Stimulated activated CD4-positive, alpha-beta T cell treated with anti-CD3 and anti-CD28 coated beads, Interleukin-12 subunit alpha, Interleukin-12 subunit beta, amount 100 ng/mL, for 24 hours (primary cell): ENCODE data around the gene KAZN.

Source experiments
- DNase-seq, 2 experiments: peaks; one replicate each; pipeline ENCODE4 v3.0.0-alpha.2; 2020; ENCODE audit warnings: low read depth in 2 of 2

The KAZN gene

DNA sequence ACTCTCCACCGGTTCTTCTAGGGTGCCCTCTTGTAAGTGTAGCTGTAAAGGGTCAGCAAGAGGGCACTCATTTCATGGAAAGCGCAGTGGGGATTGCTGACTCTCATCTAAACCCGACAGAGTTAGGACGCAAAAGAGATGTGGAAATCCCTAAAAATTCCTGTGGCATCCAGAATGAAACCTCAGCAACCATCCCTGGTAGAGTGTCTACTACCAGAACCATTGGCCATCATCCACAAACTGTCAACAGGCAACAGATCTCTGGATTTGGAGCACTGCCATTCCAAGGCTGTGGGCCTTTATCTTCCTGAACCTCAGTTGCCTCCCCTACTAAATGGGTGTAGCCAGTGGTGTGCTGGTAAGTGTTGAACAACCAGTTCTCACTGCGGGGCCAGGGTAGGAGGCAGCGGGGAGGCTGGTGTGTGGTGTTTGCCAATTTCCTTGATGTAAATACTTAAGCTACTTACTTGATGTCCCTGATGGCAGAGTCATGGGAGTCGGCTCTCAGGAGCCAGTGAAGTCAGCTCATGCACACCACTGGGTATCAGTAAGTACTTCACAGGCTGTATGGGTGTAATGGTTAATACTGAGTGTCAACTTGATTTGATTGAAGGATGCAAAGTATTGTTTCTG lies 195.8 kb downstream of the KAZN start:
- DNase-seq: no peak

DNA sequence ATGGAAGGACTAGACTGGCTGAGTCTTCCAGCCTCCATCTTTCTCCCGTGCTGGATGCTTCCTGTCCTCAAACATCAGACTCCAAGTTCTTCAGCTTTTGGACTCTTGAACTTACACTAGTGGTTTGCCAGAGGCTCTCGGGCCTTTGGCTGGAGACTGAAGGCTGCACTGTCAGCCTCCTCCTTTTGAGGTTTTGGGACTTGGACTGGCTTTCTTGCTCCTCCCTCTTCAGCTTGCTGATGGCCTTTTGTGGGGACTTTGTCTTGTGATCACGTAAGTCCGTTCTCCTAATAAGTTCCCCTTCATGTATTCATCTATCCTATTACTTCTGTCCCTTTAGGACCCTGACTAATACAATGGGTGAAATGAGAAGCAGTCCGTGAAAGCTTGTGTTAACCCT lies 196.4 kb downstream of the KAZN start:
- DNase-seq: no peak

DNA sequence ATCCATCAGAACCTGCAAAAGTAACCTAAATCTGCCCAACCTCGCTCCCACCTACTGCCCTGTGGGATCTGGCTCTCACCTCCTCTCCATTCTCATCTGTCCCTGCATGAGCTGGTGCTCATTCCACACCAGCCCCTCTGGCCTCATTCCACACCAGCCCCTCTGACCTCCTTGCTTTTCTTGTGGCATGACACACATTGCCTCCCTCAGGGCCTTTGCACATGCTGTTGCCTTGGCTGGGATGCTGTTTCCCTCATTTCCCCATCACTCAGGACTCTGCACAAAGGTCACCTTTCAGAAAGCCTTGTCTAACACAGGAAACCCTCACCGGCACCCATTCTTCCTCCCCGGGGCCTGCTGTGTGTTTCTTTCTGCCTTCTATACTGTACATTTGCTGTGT lies 197.1 kb downstream of the KAZN start:
- DNase-seq: no peak

DNA sequence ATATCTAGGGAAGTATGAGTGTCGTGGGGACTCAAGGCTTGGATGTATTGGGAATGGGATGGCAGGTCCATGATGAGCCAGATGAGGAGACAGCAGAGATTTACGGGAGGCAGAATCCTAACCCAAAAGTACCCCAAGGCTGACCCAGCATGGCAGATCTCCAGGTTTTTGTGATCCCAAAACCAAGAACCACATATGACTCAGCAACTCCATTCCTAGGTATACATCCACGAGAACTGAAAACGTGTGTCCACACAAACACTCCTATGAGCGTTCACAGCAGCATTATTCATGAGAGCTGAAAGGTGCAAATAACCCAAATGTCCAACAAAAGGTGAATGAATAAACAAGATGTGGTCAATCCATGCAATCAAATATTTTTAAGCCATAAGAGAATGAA lies 201.5 kb downstream of the KAZN start:
- DNase-seq: no peak

DNA sequence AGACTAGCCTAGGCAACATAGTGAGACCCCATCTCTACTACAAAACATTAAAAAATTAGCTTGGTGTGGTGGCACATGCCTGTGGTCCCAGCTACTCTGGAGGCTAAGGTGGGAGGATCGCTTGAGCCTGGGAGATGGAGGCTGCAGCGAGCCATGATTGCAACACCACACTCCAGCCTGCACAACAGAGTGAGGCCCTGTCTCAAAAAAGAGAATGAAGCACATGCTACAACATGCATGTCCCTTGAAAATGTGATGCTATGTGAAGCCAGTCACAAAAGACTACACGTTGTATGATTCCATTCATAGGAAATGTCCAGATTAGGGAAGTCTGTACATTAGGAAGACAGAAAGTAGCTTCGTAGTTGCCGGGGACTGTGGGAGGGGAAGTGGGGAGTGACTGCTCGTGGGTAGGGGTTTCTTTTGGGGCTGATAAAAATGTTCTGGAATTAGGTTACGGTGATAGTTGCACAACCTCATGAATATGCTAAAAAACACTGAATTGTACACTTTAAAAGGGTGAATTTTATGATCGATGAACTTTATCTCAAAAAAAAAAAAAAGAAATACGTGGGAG lies 202.1 kb downstream of the KAZN start:
- DNase-seq: no peak

DNA sequence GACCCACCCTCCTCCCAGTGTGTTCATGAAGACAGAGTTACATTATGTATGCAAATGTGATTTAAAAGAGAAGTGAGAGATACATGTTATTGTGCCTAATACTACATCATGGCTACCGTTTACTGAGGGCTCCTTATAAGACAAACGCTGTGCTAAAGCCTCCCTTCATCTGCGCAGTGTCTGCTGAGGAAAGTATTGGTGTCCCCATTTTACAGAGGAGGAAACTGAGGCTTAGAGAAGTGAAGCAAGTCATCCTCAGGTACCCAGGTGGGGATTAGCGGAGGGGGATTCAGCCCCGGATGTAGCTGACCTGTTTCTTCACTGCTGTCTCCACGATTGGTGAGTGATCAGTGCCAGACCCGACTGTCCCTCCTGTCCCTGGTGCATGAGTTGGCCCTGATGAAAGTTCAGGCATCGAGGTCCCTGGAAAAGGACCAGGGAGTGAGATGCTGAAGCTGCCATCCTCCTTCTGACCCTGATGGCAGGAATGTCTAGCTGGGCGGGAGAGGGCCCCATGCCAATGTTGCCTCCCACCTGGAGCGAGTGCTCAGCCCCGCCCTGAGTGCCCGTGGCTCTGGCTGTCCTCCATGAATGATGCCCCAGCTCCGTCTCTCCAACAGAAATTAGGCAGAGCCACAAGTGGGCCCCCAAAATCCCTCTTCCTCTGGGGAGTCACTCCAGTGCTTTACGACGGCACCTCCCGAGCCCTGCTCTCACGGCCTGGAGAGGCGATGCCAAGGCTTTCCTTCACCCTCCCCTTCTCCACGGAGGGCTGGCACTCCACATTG lies 204.7 kb downstream of the KAZN start:
- DNase-seq: no peak

DNA sequence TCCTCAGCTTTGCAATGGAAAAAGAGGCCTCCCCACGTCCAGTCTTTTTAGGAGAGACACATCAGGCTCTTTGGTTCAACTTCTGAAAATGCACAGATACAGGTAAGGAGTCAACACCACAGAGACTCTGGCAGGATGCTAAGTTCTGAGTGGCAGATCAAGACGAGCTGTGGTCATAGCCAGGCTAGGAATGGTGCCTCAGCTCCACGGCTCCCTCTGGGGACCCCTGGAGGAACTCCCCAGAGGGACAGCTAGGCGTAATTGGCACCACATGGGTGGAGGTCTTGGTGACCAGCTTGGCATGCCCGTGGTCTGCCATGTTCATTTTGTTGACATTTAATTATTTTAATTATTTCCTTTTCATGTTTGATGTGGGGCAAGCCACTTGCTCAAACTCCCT lies 206.1 kb downstream of the KAZN start:
- DNase-seq: no peak

DNA sequence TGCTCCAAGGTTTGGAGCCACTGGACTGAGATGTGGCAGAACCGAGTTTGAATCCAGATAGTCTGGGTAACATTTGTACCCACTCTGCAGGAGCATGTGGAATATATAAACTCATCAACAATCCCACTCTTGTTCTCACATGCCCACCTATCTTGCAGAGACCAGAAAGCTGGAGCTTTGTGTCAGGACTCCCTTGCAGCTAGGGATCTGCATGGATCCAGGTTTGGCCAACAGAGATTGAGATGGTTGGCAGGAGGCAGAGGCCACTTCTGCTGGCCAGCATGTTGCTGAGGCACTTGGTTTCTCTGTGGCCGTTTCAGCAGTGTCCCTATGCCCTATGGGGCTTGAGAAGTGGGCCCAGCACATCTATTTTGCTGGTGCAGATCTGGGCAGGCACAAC lies 208.3 kb downstream of the KAZN start:
- DNase-seq: no peak

DNA sequence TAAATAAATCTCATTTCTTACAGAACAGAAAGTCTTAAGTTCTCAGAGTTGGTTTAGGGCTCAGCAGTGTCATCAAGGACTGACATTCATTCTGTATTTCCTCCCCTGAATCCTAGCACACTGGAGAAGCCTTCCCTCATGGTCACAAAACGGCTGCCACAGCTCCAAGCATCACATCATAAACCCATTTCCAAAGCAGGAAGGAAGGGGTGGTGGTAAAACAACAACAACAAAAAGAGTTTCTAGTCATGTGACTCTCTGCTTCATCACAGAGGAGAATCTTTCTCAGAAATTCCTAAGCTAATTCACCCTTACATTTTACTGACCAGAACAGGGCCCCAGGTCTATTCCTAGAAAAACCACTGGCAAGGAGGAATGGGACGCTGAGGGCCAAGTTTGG lies 210.3 kb downstream of the KAZN start:
- no peak for DNase-seq

DNA sequence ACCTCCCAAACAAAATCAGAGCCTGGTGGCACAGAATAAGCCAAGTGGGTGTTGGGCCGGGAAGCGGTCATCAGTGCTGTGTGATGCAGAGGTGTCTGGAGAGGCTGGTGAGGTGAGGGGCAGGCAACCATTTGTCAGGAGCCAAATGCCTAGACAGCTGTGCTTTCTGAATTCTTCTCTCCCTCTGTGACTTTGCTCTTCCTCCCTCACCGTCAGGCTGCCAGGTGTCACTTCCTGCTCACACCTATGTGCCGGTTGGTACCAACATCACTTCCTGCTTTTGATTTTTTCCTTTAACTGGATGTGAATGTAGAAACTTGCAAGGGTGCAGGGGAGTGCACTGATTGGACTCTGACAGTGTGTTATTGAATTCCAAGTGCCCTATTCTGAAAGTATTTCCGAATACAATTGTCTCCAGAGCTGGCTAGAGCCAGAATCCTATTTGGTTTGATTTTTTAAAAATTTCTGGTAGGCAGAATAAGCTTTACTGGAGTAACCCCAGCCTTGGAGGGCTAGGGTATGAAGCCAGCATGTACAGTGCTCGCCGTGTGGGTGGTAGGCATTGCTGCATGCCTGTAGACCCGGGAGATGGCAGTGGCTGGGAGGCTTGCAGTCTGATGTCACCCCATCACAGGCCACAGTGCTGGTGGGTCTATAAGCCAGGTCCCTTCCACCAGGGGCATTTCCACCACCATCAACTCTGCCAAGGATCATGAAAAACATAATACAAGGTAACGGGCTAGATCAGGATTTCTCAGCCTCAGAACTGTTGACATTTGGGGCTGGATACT lies 210.9 kb downstream of the KAZN start:
- no peak for DNase-seq

DNA sequence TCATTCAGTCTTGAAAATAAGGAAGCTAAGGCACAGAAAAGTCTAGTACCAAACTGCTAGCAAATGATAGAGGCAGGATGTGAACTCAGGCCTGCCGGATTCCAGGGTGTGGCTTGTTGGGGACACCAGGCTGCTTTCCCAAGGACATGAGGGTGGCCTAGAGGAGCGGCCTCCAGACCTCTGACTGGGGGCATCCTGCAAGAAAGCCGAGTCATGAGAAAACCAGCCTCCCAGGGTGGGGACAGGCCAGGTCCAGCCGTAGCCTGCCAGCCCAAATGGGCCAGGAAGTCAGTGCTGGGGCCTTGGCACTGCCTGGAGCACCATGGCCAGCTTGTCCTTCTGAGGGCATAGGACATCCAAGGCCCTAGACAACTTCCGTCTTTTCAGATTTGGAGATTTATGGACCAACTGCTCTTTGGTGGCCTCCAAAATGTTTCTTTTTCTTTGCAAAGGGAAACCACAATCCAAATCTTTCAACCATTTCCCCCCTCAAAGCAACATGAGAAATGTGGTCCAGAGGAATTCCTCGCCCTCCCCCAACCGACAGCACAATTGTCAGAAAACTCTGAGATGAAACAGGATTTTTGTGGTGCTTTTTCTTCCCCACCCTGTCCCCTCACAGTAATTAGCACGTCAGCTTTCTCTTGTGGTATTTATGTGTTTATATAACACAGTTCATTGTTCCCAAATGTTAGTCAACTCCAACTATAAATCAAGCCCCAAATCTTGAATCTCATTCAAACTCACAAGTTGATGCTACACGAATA lies 212.3 kb downstream of the KAZN start:
- DNase-seq: no peak

DNA sequence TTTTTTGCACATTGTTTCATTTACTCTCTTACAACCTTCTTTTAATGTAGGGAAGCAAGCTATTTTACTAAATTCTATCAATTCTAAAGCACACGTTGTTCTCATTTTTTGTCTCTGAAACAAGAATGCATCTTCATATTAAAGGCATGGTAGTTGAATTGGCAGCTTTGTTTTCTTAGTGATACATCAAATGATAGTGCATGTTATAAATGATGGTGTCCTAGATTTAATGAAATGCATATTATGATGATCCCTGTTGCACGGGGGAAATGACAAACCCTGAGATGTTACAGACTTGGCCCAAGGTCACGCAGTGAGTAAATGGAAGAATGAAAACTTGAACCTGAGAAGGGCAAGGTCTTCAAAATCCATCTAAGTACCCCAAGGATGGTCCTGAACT lies 213.1 kb downstream of the KAZN start:
- DNase-seq: no peak

DNA sequence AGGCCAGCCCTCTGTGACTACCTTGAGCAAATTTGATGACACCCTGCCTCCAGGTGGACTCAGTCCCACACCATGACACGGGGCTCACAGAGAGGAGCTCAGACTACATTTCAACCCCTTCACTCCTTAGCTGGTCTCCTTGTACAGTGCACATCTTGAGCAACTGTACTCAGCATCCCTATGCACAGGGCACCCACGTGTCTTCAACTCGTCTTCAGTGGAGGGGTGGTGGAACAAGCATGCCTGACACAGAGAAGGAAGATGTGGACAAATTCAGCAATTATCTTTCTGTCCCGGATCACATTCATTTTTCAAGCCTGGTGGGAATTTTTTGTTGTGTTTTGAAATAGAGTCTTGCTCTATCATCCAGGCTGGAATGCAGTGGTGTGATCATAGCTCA lies 213.7 kb downstream of the KAZN start:
- no peak for DNase-seq

DNA sequence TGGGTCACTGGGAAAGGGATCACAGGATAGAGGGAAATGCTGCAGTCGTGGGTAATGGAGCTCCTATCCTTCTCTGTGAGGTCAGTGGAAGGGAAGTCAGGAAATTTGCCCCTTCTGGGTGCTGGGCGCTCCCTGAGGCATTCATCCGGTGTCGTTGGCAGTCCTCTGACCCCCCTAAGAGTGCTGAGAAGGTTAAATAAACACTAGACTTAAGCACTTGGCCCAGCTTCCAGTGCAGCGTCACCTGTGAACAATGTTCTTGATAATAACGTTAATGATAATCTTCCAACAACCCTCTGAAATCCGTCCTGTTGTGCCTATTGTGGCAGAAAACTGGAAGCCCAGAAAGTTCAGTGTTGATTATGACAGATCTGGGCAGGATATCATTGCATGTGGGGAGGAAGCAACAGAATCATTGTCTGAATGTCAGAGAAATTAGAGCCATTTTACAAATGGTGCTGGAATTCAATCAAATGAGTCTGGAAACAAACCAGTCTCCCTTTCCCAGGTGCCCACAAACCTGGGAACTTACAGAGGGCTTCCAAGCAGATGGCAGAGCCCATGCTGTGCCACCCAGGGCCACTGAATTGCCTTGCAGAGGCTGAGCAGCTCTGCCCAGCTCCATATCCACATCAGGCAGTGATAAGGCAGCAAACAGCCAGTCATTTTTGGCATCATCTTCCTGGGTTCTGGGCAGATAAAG lies 216.8 kb downstream of the KAZN start:
- no peak for DNase-seq

DNA sequence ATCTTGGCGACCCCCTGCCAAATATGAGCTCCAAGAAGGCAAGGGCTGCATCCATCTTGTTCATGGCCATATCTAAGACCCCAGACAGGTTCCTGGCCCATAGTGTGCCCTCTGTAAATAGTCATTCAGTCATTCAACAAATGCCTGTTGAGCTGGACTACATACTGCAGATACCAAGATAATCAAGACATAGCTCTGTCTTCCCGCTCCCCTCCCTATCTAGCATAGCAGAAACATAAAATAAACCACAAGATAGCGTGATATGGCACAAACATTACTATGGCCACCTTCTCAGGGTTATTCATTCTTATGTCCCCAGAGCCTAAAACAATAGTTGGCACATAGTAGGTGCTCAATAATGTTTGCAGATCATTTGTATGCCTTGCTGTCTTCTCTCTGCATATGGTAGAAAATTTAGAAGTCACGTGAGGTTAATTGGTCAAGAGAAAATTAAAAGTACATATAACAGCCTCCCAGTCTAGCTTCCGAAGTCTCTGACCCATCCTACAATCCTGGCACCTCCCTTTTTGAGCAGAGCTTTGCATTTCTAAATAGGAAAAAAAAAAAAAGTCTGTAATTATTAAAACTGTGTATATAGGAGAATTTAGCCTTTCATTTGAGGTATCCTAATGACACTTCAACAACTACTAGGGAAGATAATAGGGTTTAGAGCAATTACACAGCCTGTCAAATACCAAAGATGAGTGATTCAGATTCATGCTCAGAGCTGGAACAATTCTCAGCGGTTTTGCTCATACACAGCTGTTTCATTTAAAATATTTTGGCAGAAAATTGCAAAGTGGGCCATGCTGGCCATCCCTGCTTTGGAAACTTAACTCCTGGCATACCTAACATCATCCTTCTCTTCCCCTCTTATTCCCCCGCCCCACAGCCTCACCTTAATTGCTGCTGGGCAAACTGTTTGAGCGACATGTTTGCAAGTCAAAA lies 219.0 kb downstream of the KAZN start:
- no peak for DNase-seq

DNA sequence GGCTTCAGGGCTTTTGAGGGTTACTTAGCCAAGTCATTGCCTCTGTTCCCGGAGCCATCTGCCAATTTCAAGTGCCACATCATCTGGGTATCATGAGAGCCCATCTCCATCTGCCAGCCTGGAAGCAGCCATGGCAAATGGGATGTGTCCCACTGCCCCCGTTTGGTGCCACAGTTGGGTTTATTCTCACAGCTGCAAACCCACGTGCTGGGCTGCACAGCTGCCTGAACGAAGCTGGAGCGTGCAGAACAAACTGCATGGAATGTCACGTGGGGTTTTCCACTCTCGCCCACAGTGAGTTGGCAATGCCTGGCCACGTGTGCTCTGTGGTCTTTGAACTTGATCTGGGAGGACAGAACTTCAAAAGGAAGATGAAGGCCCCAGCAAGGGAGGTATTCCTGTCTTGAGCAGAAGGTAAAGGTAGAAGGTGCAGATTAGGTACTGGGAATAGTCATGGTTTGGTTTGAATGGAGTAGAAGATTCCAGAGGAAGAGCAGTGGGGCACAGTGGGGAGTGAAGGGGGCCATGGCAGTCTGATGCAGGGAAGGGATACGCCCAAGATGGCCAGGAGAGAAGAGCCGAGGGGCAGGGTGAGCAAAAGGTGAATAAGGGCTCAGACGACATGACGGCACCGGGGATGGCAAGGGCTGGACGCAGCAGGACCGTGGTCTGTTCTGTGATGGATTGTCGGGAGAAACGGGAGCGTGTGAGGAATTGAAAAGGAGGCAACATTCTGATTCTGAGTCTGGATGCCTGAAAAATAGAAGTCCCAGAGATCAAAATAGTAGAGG lies 222.0 kb downstream of the KAZN start:
- no peak for DNase-seq

DNA sequence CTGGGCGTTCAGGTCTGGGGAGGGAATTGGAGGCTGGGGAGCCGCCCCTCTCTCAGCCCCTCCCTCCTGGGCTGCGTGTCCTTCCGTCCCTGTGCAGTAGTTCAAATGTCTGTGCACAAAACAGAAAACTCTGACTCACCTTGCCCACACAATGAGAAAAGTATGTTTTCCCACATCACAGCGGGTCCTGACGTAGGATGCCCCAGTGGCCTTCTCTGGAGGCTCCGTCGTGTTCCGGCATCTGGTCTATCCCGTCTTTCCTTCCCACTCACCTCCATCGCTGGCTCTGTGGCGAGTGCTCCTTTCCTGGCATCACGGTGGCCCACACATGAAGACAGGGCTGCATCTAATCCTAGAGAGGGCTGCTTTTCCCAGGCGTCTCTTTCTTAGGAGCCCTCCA lies 224.0 kb downstream of the KAZN start:
- DNase-seq: no peak

DNA sequence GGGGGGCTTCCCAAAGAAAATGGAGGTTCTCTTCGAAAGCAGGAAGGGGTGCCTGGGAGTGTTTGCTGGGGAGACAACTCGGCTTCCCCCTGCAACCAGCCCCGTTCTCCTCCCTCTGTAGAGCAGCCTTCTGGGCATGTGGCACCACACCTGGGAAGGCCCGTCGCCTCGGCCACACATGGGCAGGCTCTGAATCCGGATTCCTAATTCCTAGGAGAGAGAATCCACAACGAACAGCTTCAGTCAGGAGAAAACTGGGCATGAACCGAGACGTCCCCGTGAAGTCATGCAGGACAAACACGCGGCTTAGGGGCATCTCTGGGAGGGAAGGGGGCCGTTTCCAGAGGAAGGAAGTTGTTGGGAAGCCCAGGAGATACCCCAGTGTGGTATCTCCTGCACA lies 224.5 kb downstream of the KAZN start:
- DNase-seq: no peak

DNA sequence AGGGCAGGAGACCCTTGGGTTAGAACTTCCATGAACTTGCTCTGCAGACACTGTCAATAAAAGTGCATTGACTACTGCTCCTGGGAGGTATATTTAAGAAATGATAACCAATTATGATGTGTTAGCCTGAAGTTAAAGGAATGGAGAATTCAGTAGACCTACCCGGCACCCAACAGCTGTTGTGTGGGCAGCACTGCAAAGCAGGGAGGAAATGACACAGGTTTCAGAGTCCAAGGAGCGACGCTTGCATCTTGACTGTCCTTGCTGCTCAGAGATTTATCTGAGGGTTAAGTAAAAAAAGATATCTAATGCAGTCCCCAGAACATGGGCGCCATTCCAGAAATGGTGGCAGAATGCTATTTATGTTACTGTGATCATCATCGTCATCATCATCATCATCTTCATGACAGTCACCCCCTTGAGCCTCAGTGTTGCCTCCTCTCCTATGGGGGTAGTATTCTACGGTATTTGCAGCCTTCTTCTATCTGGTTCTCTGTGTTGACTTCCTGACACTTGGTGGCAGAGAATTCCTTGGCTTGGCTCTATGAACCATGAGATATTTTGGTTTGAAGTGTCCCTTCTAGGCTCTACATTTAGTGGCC lies 225.9 kb downstream of the KAZN start:
- DNase-seq: no peak
